Ramos (cell line): Measurements from ENCODE around the gene NLE1.

Experiments used
- in situ Hi-C: fragments of 300-500 bp; cut with MboI; formaldehyde crosslinking; loops from one replicate; pipeline ENCODE4 v1.14.3; 2022; ENCODE audit warnings: low sequenced_read_pairs; ENCODE audit not compliant: unreplicated experiment

The NLE1 gene

GRCh38 chr17:35132816-35133550 lies 9.1 kb downstream of the NLE1 start:
- in situ Hi-C loops: no loop called here

- in situ Hi-C loops: no loop called here
Measured at GRCh38 chr17:35132099-35132498, 10.0 kb downstream of the NLE1 start.

- in situ Hi-C loops: no loop called here
Measured at GRCh38 chr17:35130392-35130791, 11.7 kb downstream of the NLE1 start.

GRCh38 chr17:35129973-35130351 lies 12.1 kb downstream of the NLE1 start:
- in situ Hi-C loops: loop anchor here (10.0 kb wide), 1 partner anchor 705 kb away; no protein-coding TSS in a partner anchor

GRCh38 chr17:35129154-35129972 lies 12.7 kb downstream of the NLE1 start:
- in situ Hi-C loops: loop anchor here (10.0 kb wide), 1 partner anchor 705 kb away; no protein-coding TSS in a partner anchor

- in situ Hi-C loops: loop anchor here (10.0 kb wide), 1 partner anchor 703 kb away; no protein-coding TSS in a partner anchor
Measured at GRCh38 chr17:35127751-35128514, 14.2 kb downstream of the NLE1 start.

- in situ Hi-C loops: loop anchor here (10.0 to 25.0 kb wide), 2 partner anchors 584 to 697 kb away; no protein-coding TSS in a partner anchor
Measured at GRCh38 chr17:35121315-35121714, 20.8 kb downstream of the NLE1 start, which contains the start of gene FNDC8. Gene FNDC8, plus strand, starts transcription at chr17:35121615. Its CDS starts 79 bp downstream, at chr17:35121694.

GRCh38 chr17:35119370-35120165 lies 22.5 kb downstream of the NLE1 start, which contains the start of gene RAD51D:
Gene RAD51D, minus strand, starts transcription at chr17:35119860. Its CDS starts 247 bp downstream, at chr17:35119613.
- in situ Hi-C loops: loop anchor here (10.0 to 25.0 kb wide), 2 partner anchors 582 to 695 kb away; no protein-coding TSS in a partner anchor

- in situ Hi-C loops: loop anchor here (25.0 kb wide), 1 partner anchor 581 kb away; no protein-coding TSS in a partner anchor
Measured at GRCh38 chr17:35117984-35118383, 24.1 kb downstream of the NLE1 start.

GRCh38 chr17:35116845-35117244 lies 25.3 kb downstream of the NLE1 start:
- in situ Hi-C loops: loop anchor here (25.0 kb wide), 1 partner anchor 580 kb away; no protein-coding TSS in a partner anchor

- in situ Hi-C loops: loop anchor here (25.0 kb wide), 1 partner anchor 573 kb away; no protein-coding TSS in a partner anchor
Measured at GRCh38 chr17:35110791-35111190, 31.3 kb downstream of the NLE1 start.

GRCh38 chr17:35104844-35105450 lies 37.2 kb downstream of the NLE1 start:
- in situ Hi-C loops: loop anchor here (25.0 kb wide), 1 partner anchor 568 kb away; no protein-coding TSS in a partner anchor

- in situ Hi-C loops: loop anchor here (25.0 kb wide), 1 partner anchor 566 kb away; no protein-coding TSS in a partner anchor
Measured at GRCh38 chr17:35103271-35103670, 38.8 kb downstream of the NLE1 start.

GRCh38 chr17:35101725-35102124 lies 40.4 kb downstream of the NLE1 start:
- in situ Hi-C loops: loop anchor here (25.0 kb wide), 1 partner anchor 564 kb away; no protein-coding TSS in a partner anchor

GRCh38 chr17:35101036-35101435 lies 41.1 kb downstream of the NLE1 start:
- in situ Hi-C loops: loop anchor here (25.0 kb wide), 1 partner anchor 564 kb away; no protein-coding TSS in a partner anchor

GRCh38 chr17:35099908-35100307 lies 42.2 kb downstream of the NLE1 start:
- in situ Hi-C loops: loop anchor here (25.0 kb wide), 1 partner anchor 563 kb away; no protein-coding TSS in a partner anchor

- in situ Hi-C loops: no loop called here
Measured at GRCh38 chr17:35097776-35098175, 44.3 kb downstream of the NLE1 start.

GRCh38 chr17:35095741-35096140 lies 46.4 kb downstream of the NLE1 start:
- in situ Hi-C loops: no loop called here
